Smooth muscle cell (in vitro differentiated cells): ENCODE results near the gene C1orf50. TPM values are rescaled to one million over a fixed set of nuclear protein-coding genes. Genes with fewer than 3 reads are reported as not detected.

Experiments used
- DNase-seq: peaks from one replicate; lab custom pipeline; 2025; ENCODE audit not compliant: unreplicated experiment; lab: John Stamatoyannopoulos, UW
- H2AFZ ChIP-seq: fragments of 200-600 bp; sonication (generic); 2 replicates; pipeline ENCODE4 v1.6.0; 2016; ENCODE audit warnings: antibody characterized with exemption, low read depth, mild to moderate bottlenecking
- H3F3A ChIP-seq: fragments of 200-600 bp; sonication (generic); 2 replicates; pipeline ENCODE4 v1.6.0; 2017; ENCODE audit warnings: antibody characterized with exemption, low read depth
- H3K27ac ChIP-seq: fragments of 200-600 bp; sonication (generic); 2 replicates; pipeline ENCODE4 v1.5.1; 2016; ENCODE audit warnings: low read depth, mild to moderate bottlenecking
- H3K27me3 ChIP-seq: fragments of 200-600 bp; sonication (generic); 2 replicates; pipeline ENCODE4 v1.6.1; 2016; ENCODE audit warnings: low read depth, mild to moderate bottlenecking
- H3K36me3 ChIP-seq: fragments of 200-600 bp; sonication (generic); 2 replicates; pipeline ENCODE4 v1.5.1; 2016; ENCODE audit warnings: low read depth
- H3K4me1 ChIP-seq: fragments of 200-600 bp; sonication (generic); 2 replicates; pipeline ENCODE4 v1.5.1; 2016; ENCODE audit warnings: low read depth
- H3K4me2 ChIP-seq: fragments of 200-600 bp; sonication (generic); 2 replicates; pipeline ENCODE4 v1.6.0; 2016; ENCODE audit warnings: mild to moderate bottlenecking
- H3K4me3 ChIP-seq: fragments of 200-600 bp; sonication (generic); 2 replicates; pipeline ENCODE4 v1.5.1; 2016; ENCODE audit warnings: mild to moderate bottlenecking
- H3K79me2 ChIP-seq: fragments of 200-600 bp; sonication (generic); 2 replicates; pipeline ENCODE4 v1.6.0; 2016; ENCODE audit warnings: low read depth, mild to moderate bottlenecking
- H3K9ac ChIP-seq: fragments of 200-600 bp; sonication (generic); 2 replicates; pipeline ENCODE4 v1.6.0; 2016; ENCODE audit warnings: low read depth
- H3K9me3 ChIP-seq: fragments of 200-600 bp; sonication (generic); replicated peaks from 2 replicates; pipeline ENCODE4 v1.5.1; 2016; ENCODE audit warnings: low read depth
- H4K20me1 ChIP-seq: fragments of 200-600 bp; sonication (generic); 2 replicates; pipeline ENCODE4 v1.6.0; 2016; ENCODE audit warnings: low read depth
- CTCF ChIP-seq: fragments of 200-600 bp; sonication (generic); IDR thresholded peaks from 2 replicates; pipeline ENCODE4 v1.5.1; 2017; ENCODE audit warnings: borderline replicate concordance, mild to moderate bottlenecking, antibody characterized with exemption; ENCODE audit not compliant: insufficient read depth, poor library complexity, severe bottlenecking
- WGBS: methylation state at CpG from one replicate; pipeline ENCODE4 v1.1.7; 2016; ENCODE audit warnings: low lambda C conversion rate; 5-methylcytosine and 5-hydroxymethylcytosine counted together
- polyA plus RNA-seq: library from polyadenylated mRNA; unstranded; fragments of >200 nt; fragmentation: Nextera tagmentation; extraction: Ambion mirVana; gene quantifications from 2 replicates; pipeline ENCODE4 v1.2.1, GENCODE V29; 2016
- total RNA-seq: library from RNA; depleted of rRNA; stranded (reverse); fragments of >200 nt; gene quantifications from 2 replicates; pipeline ENCODE4 v1.2.3, GENCODE V29; 2014

C1orf50 gene
- total and polyA plus RNA-seq, 2 experiments from 2014 or later, result 1.8 to 9.7 TPM

- H3K27me3 ChIP-seq, result no peaks in the 10 kb centered on the region
- H3K9ac ChIP-seq, result no peak overlapping the region
- no peak overlapping the region for H3K4me3 ChIP-seq
- DNase-seq, result no peak
- no peak for TF ChIP-seq CTCF
- H3K4me2 ChIP-seq, result no peak overlapping the region
- peaks cover 16% of the 10 kb centered on the region for H3K79me2 ChIP-seq
- no peaks in the 10 kb centered on the region for H3K36me3 ChIP-seq
- no peak overlapping the region for H2AFZ ChIP-seq
- no peaks in the 10 kb centered on the region for H3K9me3 ChIP-seq
- no peaks in the 10 kb centered on the region for H3K4me1 ChIP-seq
- 96% methylated on average over 6 of the region's 6 CpGs for WGBS
- no peak overlapping the region for H3K27ac ChIP-seq
- peaks cover 34% of the 10 kb centered on the region for H4K20me1 ChIP-seq
- H3F3A ChIP-seq, result no peaks in the 10 kb centered on the region
Observed at GRCh38 chr1:42776502-42776901, 9.5 kb downstream of the C1orf50 start.

- Histone ChIP-seq H3K9ac (no peak overlapping the region), H3K27me3 (no peaks in the 10 kb centered on the region), H3F3A (no peaks in the 10 kb centered on the region), H2AFZ (no peak overlapping the region), H3K4me3 (no peak overlapping the region), H4K20me1 (peaks cover 22% of the 10 kb centered on the region), H3K4me2 (no peak overlapping the region), H3K9me3 (no peaks in the 10 kb centered on the region), H3K27ac (no peak overlapping the region), H3K79me2 (peaks cover 6% of the 10 kb centered on the region), H3K4me1 (no peaks in the 10 kb centered on the region), H3K36me3 (no peaks in the 10 kb centered on the region)
- DNase-seq, result no peak
- peak; percentile 52 for TF ChIP-seq CTCF
Observed at GRCh38 chr1:42777852-42778251, 10.8 kb downstream of the C1orf50 start.

DNA sequence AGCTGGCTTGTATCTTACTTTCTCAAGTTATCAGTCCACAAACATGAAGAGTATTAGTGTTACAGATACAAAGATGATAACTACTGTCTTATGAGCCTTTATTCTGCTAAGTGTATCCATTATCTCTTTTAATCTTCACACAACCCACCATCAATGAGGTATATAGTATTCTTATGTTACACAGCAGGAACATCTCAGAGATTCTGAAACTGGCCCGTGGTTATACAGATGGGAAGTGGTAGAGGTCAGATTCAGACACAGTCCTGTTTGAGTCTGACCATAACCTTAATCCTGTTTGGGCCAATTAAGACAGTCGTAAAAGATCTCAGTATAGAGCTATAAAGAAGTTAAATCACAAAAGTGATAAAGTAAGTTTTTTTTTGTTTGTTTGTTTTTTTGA is 12.7 kb downstream of the C1orf50 start:
- Histone ChIP-seq H2AFZ (no peak overlapping the region), H3K27ac (no peak overlapping the region), H3K9ac (no peak overlapping the region), H3K36me3 (no peaks in the 10 kb centered on the region), H3K4me3 (no peak overlapping the region), H3F3A (no peaks in the 10 kb centered on the region), H3K4me1 (no peaks in the 10 kb centered on the region), H3K9me3 (no peaks in the 10 kb centered on the region), H3K4me2 (no peak overlapping the region), H3K79me2 (no peaks in the 10 kb centered on the region), H3K27me3 (no peaks in the 10 kb centered on the region), H4K20me1 (peaks cover 9% of the 10 kb centered on the region)
- TF ChIP-seq CTCF, result no peak
- no peak for DNase-seq
- 68% methylated on average over 2 of the region's 2 CpGs for WGBS

- no peak for TF ChIP-seq CTCF
- Histone ChIP-seq H3K79me2 (no peaks in the 10 kb centered on the region), H3K27me3 (no peaks in the 10 kb centered on the region), H3K36me3 (no peaks in the 10 kb centered on the region), H4K20me1 (peaks cover 7% of the 10 kb centered on the region), H2AFZ (no peak overlapping the region), H3K4me1 (no peaks in the 10 kb centered on the region), H3K9me3 (no peaks in the 10 kb centered on the region), H3F3A (no peaks in the 10 kb centered on the region), H3K4me2 (no peak overlapping the region), H3K27ac (no peak overlapping the region), H3K4me3 (no peak overlapping the region), H3K9ac (no peak overlapping the region)
- no peak for DNase-seq
- 94% methylated on average over 1 of the region's 1 CpG for WGBS
Observed at GRCh38 chr1:42780176-42780575, 13.1 kb downstream of the C1orf50 start.
